ENCODE data around the gene OR4D2. TPM values are rescaled to one million over a fixed set of nuclear protein-coding genes. Genes with fewer than 3 reads are reported as not detected.

Gene OR4D2
- total and polyA plus RNA-seq, 2 experiments from 2014 or later, result not detected

DNA sequence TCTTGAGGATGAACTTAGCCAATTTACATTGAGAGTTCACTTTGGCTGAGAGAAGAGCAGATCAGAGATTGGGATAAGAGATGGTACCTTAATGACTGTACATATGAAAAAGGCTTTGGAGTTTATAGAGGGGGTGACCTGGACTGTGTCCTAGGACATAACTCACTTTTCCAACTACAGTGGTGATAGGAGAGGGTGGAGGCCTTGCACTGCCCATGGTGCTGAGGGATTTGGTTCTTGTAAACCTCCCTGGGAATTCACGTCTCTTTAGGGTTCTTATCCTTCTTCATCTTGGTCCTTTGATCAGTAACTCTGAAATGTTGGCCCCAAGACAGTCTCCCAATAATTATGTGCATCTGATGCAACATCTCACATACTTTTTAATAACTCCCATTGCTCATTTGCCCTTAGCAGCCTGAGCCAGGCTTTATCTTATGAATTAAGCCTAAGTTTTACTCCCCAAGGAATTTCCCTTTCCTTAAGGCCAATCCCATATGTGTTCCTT lies 18.8 kb upstream of the OR4D2 start, which contains the start of gene OR4D1:
TSS of gene OR4D1 (plus strand) at position 455 of the 505 bp plus-strand sequence. CDS start 6,770 bp downstream, outside the sequence.
- Histone ChIP-seq H3K9me3 (ENCODE audit: low read depth) (peaks cover 6% of the 10 kb centered on the region), H3K36me3 (replicated peaks; ENCODE audit: insufficient read depth, low read depth) (no peaks in the 10 kb centered on the region), H3K4me2 (no peak within 1 kb of the TSS), H3K27me3 (peaks cover 55% of the 10 kb centered on the region), H4K20me1 (ENCODE audit: insufficient read depth, poor library complexity, severe bottlenecking) (no peaks in the 10 kb centered on the region), H3K4me3 (no peak within 1 kb of the TSS), H3K27ac (no peak within 1 kb of the TSS), H3K4me1 (ENCODE audit: insufficient read depth) (no peaks in the 10 kb centered on the region), H3K9me2 (replicated peaks; ENCODE audit: insufficient read depth) (no peaks in the 10 kb centered on the region), H2AFZ (no peak within 1 kb of the TSS), H3K79me2 (no peaks in the 10 kb centered on the region)
- TF ChIP-seq, protein P1, sequence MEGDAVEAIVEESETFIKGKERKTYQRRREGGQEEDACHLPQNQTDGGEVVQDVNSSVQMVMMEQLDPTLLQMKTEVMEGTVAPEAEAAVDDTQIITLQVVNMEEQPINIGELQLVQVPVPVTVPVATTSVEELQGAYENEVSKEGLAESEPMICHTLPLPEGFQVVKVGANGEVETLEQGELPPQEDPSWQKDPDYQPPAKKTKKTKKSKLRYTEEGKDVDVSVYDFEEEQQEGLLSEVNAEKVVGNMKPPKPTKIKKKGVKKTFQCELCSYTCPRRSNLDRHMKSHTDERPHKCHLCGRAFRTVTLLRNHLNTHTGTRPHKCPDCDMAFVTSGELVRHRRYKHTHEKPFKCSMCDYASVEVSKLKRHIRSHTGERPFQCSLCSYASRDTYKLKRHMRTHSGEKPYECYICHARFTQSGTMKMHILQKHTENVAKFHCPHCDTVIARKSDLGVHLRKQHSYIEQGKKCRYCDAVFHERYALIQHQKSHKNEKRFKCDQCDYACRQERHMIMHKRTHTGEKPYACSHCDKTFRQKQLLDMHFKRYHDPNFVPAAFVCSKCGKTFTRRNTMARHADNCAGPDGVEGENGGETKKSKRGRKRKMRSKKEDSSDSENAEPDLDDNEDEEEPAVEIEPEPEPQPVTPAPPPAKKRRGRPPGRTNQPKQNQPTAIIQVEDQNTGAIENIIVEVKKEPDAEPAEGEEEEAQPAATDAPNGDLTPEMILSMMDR (IDR thresholded peaks at IDR 0.05; ENCODE audit: poor library complexity), result no peak
- TF ChIP-seq EZH2 (IDR thresholded peaks at IDR 0.05; ENCODE audit: borderline replicate concordance), result no peak
- TF ChIP-seq EZH2phosphoT487 (IDR thresholded peaks at IDR 0.05; ENCODE audit: low read depth, severe bottlenecking, unreplicated experiment), result no peak
- DNase-seq (ENCODE audit: low spot score), result no peak
- 46% methylated on average over 1 of the region's 1 CpG for WGBS (ENCODE audit: low lambda C conversion rate, missing lambda C conversion rate)

DNA sequence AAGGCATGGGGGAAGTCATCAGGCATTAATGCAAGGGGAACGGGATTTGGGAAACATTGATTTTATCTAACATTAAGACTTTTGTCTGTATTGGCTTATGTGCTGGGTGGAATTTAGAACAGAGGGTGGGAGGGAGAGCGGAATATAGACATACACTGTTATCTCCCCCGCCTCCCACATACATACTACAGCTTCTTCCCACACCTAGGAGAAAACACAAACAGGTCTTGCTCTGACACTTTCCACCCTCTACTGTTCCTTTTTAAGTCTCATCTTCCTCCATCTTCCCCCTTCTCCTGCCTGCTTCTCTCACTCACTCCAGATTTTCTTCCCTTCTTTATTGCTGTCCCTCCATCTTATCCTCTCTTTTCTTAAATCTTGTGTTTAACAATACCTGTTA lies 18.2 kb upstream of the OR4D2 start:
- no peak overlapping the region for H2AFZ ChIP-seq
- H3K4me1 ChIP-seq (ENCODE audit: insufficient read depth), result no peaks in the 10 kb centered on the region
- no peak overlapping the region for H3K4me2 ChIP-seq
- H3K4me3 ChIP-seq, result no peak overlapping the region
- no peaks in the 10 kb centered on the region for H3K36me3 ChIP-seq (replicated peaks; ENCODE audit: insufficient read depth, low read depth)
- TF ChIP-seq EZH2 (IDR thresholded peaks at IDR 0.05; ENCODE audit: borderline replicate concordance) (no peak), EZH2phosphoT487 (IDR thresholded peaks at IDR 0.05; ENCODE audit: low read depth, severe bottlenecking, unreplicated experiment) (no peak)
- TF ChIP-seq, protein P1 (IDR thresholded peaks at IDR 0.05; ENCODE audit: poor library complexity), result no peak
- no peaks in the 10 kb centered on the region for H4K20me1 ChIP-seq (ENCODE audit: insufficient read depth, poor library complexity, severe bottlenecking)
- no peaks in the 10 kb centered on the region for H3K9me2 ChIP-seq (replicated peaks; ENCODE audit: insufficient read depth)
- WGBS (ENCODE audit: low lambda C conversion rate, missing lambda C conversion rate), result 86% methylated on average over 3 of the region's 3 CpGs
- DNase-seq (ENCODE audit: low spot score), result no peak
- peaks cover 61% of the 10 kb centered on the region for H3K27me3 ChIP-seq
- peaks cover 6% of the 10 kb centered on the region for H3K9me3 ChIP-seq (ENCODE audit: low read depth)
- H3K79me2 ChIP-seq, result no peaks in the 10 kb centered on the region
- H3K27ac ChIP-seq, result no peak overlapping the region

DNA sequence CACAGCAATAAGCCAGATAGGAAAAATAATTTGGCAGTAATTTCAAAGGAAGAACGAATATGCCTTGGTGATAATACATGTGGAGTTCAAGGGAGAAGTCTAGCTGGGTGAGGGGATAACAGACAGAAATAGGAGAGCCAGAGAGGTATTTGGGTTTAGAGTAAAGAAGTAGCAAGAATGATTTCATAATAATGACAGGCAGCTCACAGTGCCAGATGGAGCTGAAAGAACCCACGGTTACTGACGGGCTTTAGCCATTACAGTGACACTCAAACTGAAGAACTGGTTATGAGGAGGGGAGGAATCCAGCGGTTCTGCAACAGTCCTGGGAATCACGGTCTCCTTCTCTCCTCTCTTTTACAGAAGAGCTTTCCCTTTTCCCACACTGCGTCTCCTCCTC lies 16.4 kb upstream of the OR4D2 start:
- 58% methylated on average over 6 of the region's 6 CpGs for WGBS (ENCODE audit: low lambda C conversion rate, missing lambda C conversion rate)
- Histone ChIP-seq H3K79me2 (no peaks in the 10 kb centered on the region), H4K20me1 (ENCODE audit: insufficient read depth, poor library complexity, severe bottlenecking) (no peaks in the 10 kb centered on the region), H3K4me2 (no peak overlapping the region), H3K4me3 (no peak overlapping the region), H3K4me1 (ENCODE audit: insufficient read depth) (no peaks in the 10 kb centered on the region), H3K27ac (no peak overlapping the region), H3K36me3 (replicated peaks; ENCODE audit: insufficient read depth, low read depth) (no peaks in the 10 kb centered on the region), H3K9me3 (ENCODE audit: low read depth) (peaks cover 6% of the 10 kb centered on the region), H2AFZ (no peak overlapping the region), H3K27me3 (peaks cover 79% of the 10 kb centered on the region), H3K9me2 (replicated peaks; ENCODE audit: insufficient read depth) (no peaks in the 10 kb centered on the region)
- DNase-seq (ENCODE audit: low spot score), result no peak
- TF ChIP-seq, protein P1 (IDR thresholded peaks at IDR 0.05; ENCODE audit: poor library complexity), result no peak
- TF ChIP-seq EZH2 (IDR thresholded peaks at IDR 0.05; ENCODE audit: borderline replicate concordance) (no peak), EZH2phosphoT487 (IDR thresholded peaks at IDR 0.05; ENCODE audit: low read depth, severe bottlenecking, unreplicated experiment) (no peak)

Data from hepatocyte (in vitro differentiated cells).